ENCODE results near the gene PLD3. TPM values are rescaled to one million over a fixed set of nuclear protein-coding genes. Genes with fewer than 3 reads are reported as not detected.

Gene PLD3
- polyA plus RNA-seq, 5 donors = 247 to 495 (median 342) TPM

DNA sequence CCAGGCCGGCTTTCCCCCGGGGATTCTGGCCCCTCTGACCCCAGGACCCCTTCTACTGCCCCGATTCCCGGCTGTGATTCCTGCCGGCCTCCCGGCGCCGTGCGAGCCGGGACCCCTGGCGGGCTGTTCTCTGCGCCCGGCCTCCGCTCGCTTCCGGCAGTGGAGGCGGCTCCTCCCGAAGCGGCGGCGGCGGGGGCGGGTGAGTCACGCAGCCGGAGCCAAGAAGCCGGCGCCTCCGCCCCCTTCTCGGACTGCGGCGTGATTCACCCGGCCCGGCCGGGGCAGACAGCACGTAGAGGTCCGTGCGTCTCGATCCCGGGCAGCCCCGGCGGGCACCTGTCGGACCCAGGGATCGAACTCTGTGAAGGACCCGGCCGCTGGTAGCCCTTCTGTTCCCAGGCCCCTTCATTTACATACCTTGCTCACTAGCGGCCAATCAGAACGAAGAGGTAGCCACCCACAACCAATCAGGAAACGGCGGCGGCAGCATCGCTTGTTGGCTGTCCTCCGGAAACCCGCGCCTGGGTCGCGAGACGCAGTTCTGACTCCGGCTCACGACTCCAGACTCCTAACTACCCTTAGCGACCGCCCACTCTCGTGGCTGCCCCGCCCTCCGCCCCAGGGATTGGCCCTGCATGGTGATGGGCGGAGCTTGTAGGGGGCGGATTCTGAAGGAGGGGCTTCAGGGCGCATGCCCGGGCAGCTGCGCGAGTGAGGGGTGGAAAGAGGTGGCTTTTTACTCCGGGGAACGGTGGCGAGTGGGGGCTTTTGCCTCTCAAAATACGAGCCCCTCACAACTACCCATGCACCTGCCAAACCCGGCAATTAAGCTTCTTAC lies 77.2 kb downstream of the PLD3 start, which contains the start of gene SERTAD1:
SERTAD1 (minus strand) TSS at position 543 of the 838 bp plus-strand sequence. CDS start 2,446 bp downstream, outside the sequence.
- DNase-seq = peak; percentile 99

Other genes with a start within 250 kb of the PLD3 start
- 10 to 100 TPM in 4 of 5 donors, 1 to 10 TPM in 1; 8.4 to 16.9 (median 12.1) TPM for gene MAP3K10, start 157.3 kb upstream of the PLD3 start, polyA plus RNA-seq (ENCODE audit: insufficient read depth in 1 of 5, insufficient read length in 5 of 5, low replicate concordance in 1 of 5)
- under 1 TPM in 3 of 5 donors, not detected in 2; 0.12 to 0.31 (median 0.17) TPM for gene TTC9B, start 130.3 kb upstream of the PLD3 start, polyA plus RNA-seq (ENCODE audit: insufficient read depth in 1 of 5, insufficient read length in 5 of 5, low replicate concordance in 1 of 5)
- gene CCNP, start 122.0 kb upstream of the PLD3 start, polyA plus RNA-seq (ENCODE audit: insufficient read depth in 1 of 5, insufficient read length in 5 of 5, low replicate concordance in 1 of 5) = under 1 TPM; 0.25 to 0.78 (median 0.50) TPM
- 100 to 1,000 TPM; 126 to 177 (median 173) TPM for gene AKT2, start 63.4 kb upstream of the PLD3 start, polyA plus RNA-seq (ENCODE audit: insufficient read depth in 1 of 5, insufficient read length in 5 of 5, low replicate concordance in 1 of 5)
- 10 to 100 TPM; 10.1 to 19.1 (median 10.9) TPM for gene C19orf47, start 298 bp upstream of the PLD3 start, polyA plus RNA-seq (ENCODE audit: insufficient read depth in 1 of 5, insufficient read length in 5 of 5, low replicate concordance in 1 of 5)
- gene HIPK4, start 41.5 kb downstream of the PLD3 start, polyA plus RNA-seq (ENCODE audit: insufficient read depth in 1 of 5, insufficient read length in 5 of 5, low replicate concordance in 1 of 5) = under 1 TPM; 0.09 to 0.42 (median 0.18) TPM
- gene PRX, start 64.7 kb downstream of the PLD3 start, polyA plus RNA-seq (ENCODE audit: insufficient read depth in 1 of 5, insufficient read length in 5 of 5, low replicate concordance in 1 of 5) = 10 to 100 TPM in 4 of 5 donors, 1 to 10 TPM in 1; 9.7 to 17.2 (median 11.0) TPM
- gene SERTAD1, start 77.3 kb downstream of the PLD3 start, polyA plus RNA-seq (ENCODE audit: insufficient read depth in 1 of 5, insufficient read length in 5 of 5, low replicate concordance in 1 of 5) = 1 to 10 TPM; 4.2 to 9.0 (median 6.1) TPM
- 10 to 100 TPM; 23.6 to 39.5 (median 30.7) TPM for gene SERTAD3, start 95.6 kb downstream of the PLD3 start, polyA plus RNA-seq (ENCODE audit: insufficient read depth in 1 of 5, insufficient read length in 5 of 5, low replicate concordance in 1 of 5)
- gene BLVRB, start 117.0 kb downstream of the PLD3 start, polyA plus RNA-seq (ENCODE audit: insufficient read depth in 1 of 5, insufficient read length in 5 of 5, low replicate concordance in 1 of 5) = 10 to 100 TPM; 43.5 to 83.3 (median 55.0) TPM
- 1 to 10 TPM in 3 of 5 donors, under 1 TPM in 2; 0.73 to 1.9 (median 1.3) TPM for gene SPTBN4, start 118.3 kb downstream of the PLD3 start, polyA plus RNA-seq (ENCODE audit: insufficient read depth in 1 of 5, insufficient read length in 5 of 5, low replicate concordance in 1 of 5)
- 10 to 100 TPM; 34.3 to 55.7 (median 38.9) TPM for gene SHKBP1, start 228.2 kb downstream of the PLD3 start, polyA plus RNA-seq (ENCODE audit: insufficient read depth in 1 of 5, insufficient read length in 5 of 5, low replicate concordance in 1 of 5)